Measurements from ENCODE around the gene USP37. TPM values are rescaled to one million over a fixed set of nuclear protein-coding genes. Genes with fewer than 3 reads are reported as not detected.

USP37 gene
- total and polyA plus RNA-seq, 2 of the 13 experiments (the other 11 are each of a cell fraction or from before 2014, with no cell fraction given), result 6.5 to 30.6 TPM

- TF ChIP-seq DNMT3B (CRISPR knock-in tag; conservative IDR thresholded peaks at IDR 0.05), result no peak
- TF ChIP-seq ZSCAN30 (CRISPR knock-in tag; IDR thresholded peaks at IDR 0.05), result no peak
- peak; percentile 72 for TF ChIP-seq HOXD1 (CRISPR knock-in tag; IDR thresholded peaks at IDR 0.05)
- peak; percentile 29; the same call in 1 of the 2 replicates for TF ChIP-seq MAZ (IDR thresholded peaks at IDR 0.05; ENCODE audit: borderline replicate concordance, low read depth, low read length)
- peak; percentile 80 for TF ChIP-seq MAZ (CRISPR knock-in tag; IDR thresholded peaks at IDR 0.05; ENCODE audit: low read depth)
- peak; percentile 69 for TF ChIP-seq CEBPG (CRISPR knock-in tag; IDR thresholded peaks at IDR 0.05)
- no peak for TF ChIP-seq GLMP (CRISPR knock-in tag; IDR thresholded peaks at IDR 0.05; ENCODE audit: borderline replicate concordance)
- no peak for TF ChIP-seq KLF9 (CRISPR knock-in tag; IDR thresholded peaks at IDR 0.05; ENCODE audit: low read depth)
- no peak; the same call in 1 of the 2 replicates for TF ChIP-seq ZNF780A (CRISPR knock-in tag; IDR thresholded peaks at IDR 0.05)
- TF ChIP-seq ZNF234 (CRISPR knock-in tag; conservative IDR thresholded peaks at IDR 0.05), result no peak
- no peak for TF ChIP-seq NFIB (CRISPR knock-in tag; IDR thresholded peaks at IDR 0.05; ENCODE audit: borderline replicate concordance)
- peak; percentile 52; the same call in 1 of the 2 replicates for TF ChIP-seq NFKB2 (CRISPR knock-in tag; IDR thresholded peaks at IDR 0.05; ENCODE audit: borderline replicate concordance)
Measured at GRCh38 chr2:218444692-218445357, 123.3 kb downstream of the USP37 start (continued).

GRCh38 chr2:218438596-218438995 is 129.6 kb downstream of the USP37 start:
- H3K9me3 ChIP-seq (ENCODE audit: low read length), result no peaks in the 10 kb centered on the region
- FAIRE-seq (no peak), DNase-seq (ENCODE audit: low spot score) (no peak), ATAC-seq (no peak)
- TF ChIP-seq ATRX (CRISPR knock-in tag; IDR thresholded peaks at IDR 0.05; ENCODE audit: borderline replicate concordance), result no peak
- TF ChIP-seq ZNF687 (CRISPR knock-in tag; IDR thresholded peaks at IDR 0.05), result peak; percentile 19; the same call in 1 of the 2 replicates
- no TSS peak for BruUV-seq (replicated peaks)
- H2AFZ ChIP-seq (ENCODE audit: low read length), result no peak overlapping the region
- H3K4me3 ChIP-seq (replicated peaks in 1 of 3; ENCODE audit: insufficient read depth in 1 of 3, low read depth in 2 of 3, low read length in 3 of 3), result no peak overlapping the region
- H3K4me1 ChIP-seq (ENCODE audit: insufficient read depth, low read length), result peaks cover 35% of the 10 kb centered on the region
- POLR2A ChIA-PET, result interaction anchor here (0.7 to 1.0 kb wide), 2 partner anchors 19 to 20 kb away, joined by 3 read pairs; partner anchors contain the start of gene VIL1
- no peaks in the 10 kb centered on the region for H3K79me2 ChIP-seq (ENCODE audit: insufficient read depth, low read length)
- no peaks in the 10 kb centered on the region for H3K27me3 ChIP-seq (ENCODE audit: control insufficient read depth in 1 of 2, insufficient read depth in 2 of 2, low read length in 2 of 2)
- no peak overlapping the region for H3K27ac ChIP-seq (ENCODE audit: extremely low read length, insufficient read depth, low read length)
- H4K20me1 ChIP-seq (ENCODE audit: insufficient read depth, low read length), result no peaks in the 10 kb centered on the region
- 93% methylated on average over 4 of the region's 4 CpGs for WGBS (ENCODE audit: low lambda C conversion rate)
- no peak overlapping the region for H3K9ac ChIP-seq (ENCODE audit: insufficient read depth, low read depth, low read length)
- intact Hi-C loops (cut with micrococcal nuclease; ENCODE audit: unreplicated experiment) (no loop called here), in situ Hi-C loops (cut with HindIII; ENCODE audit: extremely low pct_ligation_motif_present, low pct_unique_long_range_greater_than_20kb) (no loop called here)
- CTCF ChIA-PET (ENCODE audit: low intra/inter-chr PET ratio, low total read pairs), result no interaction called here
- H3K4me2 ChIP-seq (ENCODE audit: low read depth, low read length), result no peak overlapping the region
- peaks cover 41 to 86% of the 10 kb centered on the region in 2 experiments for H3K36me3 ChIP-seq (replicated peaks in 1 of 2; ENCODE audit: control insufficient read depth in 1 of 2, insufficient read depth in 2 of 2, low read length in 2 of 2)

All from HepG2 (cell line).